Breast epithelium (tissue), 4 donors: ENCODE data around the gene PRDM5. TPM values are rescaled to one million over a fixed set of nuclear protein-coding genes. Genes with fewer than 3 reads are reported as not detected.

Source experiments
- DNase-seq, 2 donors: peaks; one replicate each; pipeline ENCODE4 v3.0.0-alpha.2; 2019; ENCODE audit warnings: low spot score in 2 of 2
- H3K27ac ChIP-seq, 2 donors: fragments of 200-600 bp; sonication (generic) in 1 of 2; one replicate each; pipeline ENCODE4 v1.5.1; 2016 to 2019; ENCODE audit warnings: mild to moderate bottlenecking in 1 of 2
- H3K27me3 ChIP-seq, 2 donors: fragments of 200-600 bp; sonication (generic) in 1 of 2; one replicate each; pipeline versions ENCODE4 v1.5.1 to v1.6.0; 2017 to 2019; ENCODE audit warnings: control low read depth in 1 of 2, mild to moderate bottlenecking in 1 of 2
- H3K36me3 ChIP-seq: fragments of 200-600 bp; one replicate; pipeline ENCODE4 v1.5.1; 2019
- H3K4me1 ChIP-seq, 2 donors: fragments of 200-600 bp; sonication (generic); one replicate each; pipeline ENCODE4 v1.5.1; 2016 to 2019; ENCODE audit warnings: control low read depth in 1 of 2
- H3K4me3 ChIP-seq, 3 donors: fragments of 200-600 bp; sonication (generic); 1 replicate in 2 of 3; 2 replicates in 1 of 3; pipeline ENCODE4 v1.5.1; 2016 to 2019; ENCODE audit warnings: mild to moderate bottlenecking in 3 of 3, moderate library complexity in 2 of 3
- H3K9me3 ChIP-seq, 2 donors: fragments of 200-600 bp; sonication (generic) in 1 of 2; one replicate each; pipeline ENCODE4 v1.5.1; 2016 to 2019; ENCODE audit warnings: control low read depth in 1 of 2
- CTCF ChIP-seq, 3 donors: fragments of 450-650 bp; IDR thresholded peaks; one replicate each; pipeline ENCODE4 v1.5.1; 2016 to 2017; ENCODE audit warnings: antibody characterized with exemption in 3 of 3, mild to moderate bottlenecking in 3 of 3, moderate library complexity in 3 of 3
- POLR2A ChIP-seq: fragments of 450-650 bp; IDR thresholded peaks from one replicate; pipeline ENCODE4 v1.6.1; 2016; ENCODE audit warnings: antibody characterized with exemption, mild to moderate bottlenecking, moderate library complexity
- POLR2AphosphoS5 ChIP-seq, 3 donors: sonication (generic); formaldehyde crosslinking; IDR thresholded peaks; one replicate each; pipeline ENCODE4 v1.6.1; 2017; ENCODE audit warnings: antibody characterized with exemption in 3 of 3
- intact Hi-C: fragments of 100-400 bp; cut with DNase I; formaldehyde crosslinking; loops from one replicate; pipeline ENCODE4 v1.15.1; 2023; ENCODE audit warnings: low total_unique reads
- total RNA-seq, 3 donors: library from RNA; depleted of rRNA; stranded (reverse); fragments of >200 nt; gene quantifications; one replicate each; pipeline ENCODE4 v1.1.0, GENCODE V29; 2016

Gene PRDM5
- total RNA-seq, 3 donors from 2014 or later: 14.4 to 27.5 (median 24.9) TPM

- TF ChIP-seq POLR2AphosphoS5 (IDR thresholded peaks at IDR 0.05) (no peak), POLR2A (no peak), CTCF (IDR thresholded peaks at IDR 0.05) (no peak)
- Histone ChIP-seq H3K27me3 (no peaks in the 10 kb centered on the region), H3K27ac (no peak overlapping the region), H3K4me3 (no peak overlapping the region), H3K36me3 (no peaks in the 10 kb centered on the region), H3K9me3 (no peaks in the 10 kb centered on the region), H3K4me1 (no peaks in the 10 kb centered on the region)
- no peak for DNase-seq
- intact Hi-C loops: no loop called here
These were observed 223.2 kb downstream of the PRDM5 start for GRCh38 chr4:120699354-120699753.

GRCh38 chr4:120694973-120695372, 227.6 kb downstream of the PRDM5 start:
- no peak overlapping the region for H3K27ac ChIP-seq
- H3K4me1 ChIP-seq: no peaks in the 10 kb centered on the region
- TF ChIP-seq POLR2AphosphoS5 (IDR thresholded peaks at IDR 0.05): no peak
- no peak for TF ChIP-seq POLR2A
- TF ChIP-seq CTCF (IDR thresholded peaks at IDR 0.05): no peak
- DNase-seq: no peak
- H3K36me3 ChIP-seq: no peaks in the 10 kb centered on the region
- H3K9me3 ChIP-seq: no peaks in the 10 kb centered on the region
- H3K27me3 ChIP-seq: no peaks in the 10 kb centered on the region
- intact Hi-C loops: loop anchor here (5.0 kb wide), 1 partner anchor 323 kb away; no protein-coding TSS in a partner anchor
- H3K4me3 ChIP-seq: no peak overlapping the region

- intact Hi-C loops: loop anchor here (5.0 kb wide), 1 partner anchor 322 kb away; no protein-coding TSS in a partner anchor
- DNase-seq: no peak
- Histone ChIP-seq H3K36me3 (no peaks in the 10 kb centered on the region), H3K9me3 (no peaks in the 10 kb centered on the region), H3K27ac (no peak overlapping the region), H3K4me3 (no peak overlapping the region), H3K27me3 (no peaks in the 10 kb centered on the region), H3K4me1 (no peaks in the 10 kb centered on the region)
- TF ChIP-seq POLR2A (no peak), CTCF (IDR thresholded peaks at IDR 0.05) (no peak), POLR2AphosphoS5 (IDR thresholded peaks at IDR 0.05) (no peak)
These were observed 228.7 kb downstream of the PRDM5 start for GRCh38 chr4:120693816-120694215.

- Histone ChIP-seq H3K36me3 (no peaks in the 10 kb centered on the region), H3K9me3 (no peaks in the 10 kb centered on the region), H3K4me3 (no peak overlapping the region), H3K4me1 (no peaks in the 10 kb centered on the region), H3K27me3 (no peaks in the 10 kb centered on the region), H3K27ac (no peak overlapping the region)
- DNase-seq: no peak
- intact Hi-C loops: loop anchor here (5.0 kb wide), 1 partner anchor 321 kb away; no protein-coding TSS in a partner anchor
- TF ChIP-seq POLR2AphosphoS5 (IDR thresholded peaks at IDR 0.05) (no peak), POLR2A (no peak), CTCF (IDR thresholded peaks at IDR 0.05) (no peak)
These were observed 229.6 kb downstream of the PRDM5 start for GRCh38 chr4:120692964-120693363.

GRCh38 chr4:120691536-120691935, 231.0 kb downstream of the PRDM5 start:
- DNase-seq: no peak
- H3K27me3 ChIP-seq: no peaks in the 10 kb centered on the region
- H3K27ac ChIP-seq: no peak overlapping the region
- H3K4me1 ChIP-seq: no peaks in the 10 kb centered on the region
- H3K36me3 ChIP-seq: no peaks in the 10 kb centered on the region
- no peak overlapping the region for H3K4me3 ChIP-seq
- TF ChIP-seq CTCF (IDR thresholded peaks at IDR 0.05): no peak
- no peak for TF ChIP-seq POLR2AphosphoS5 (IDR thresholded peaks at IDR 0.05)
- no peak for TF ChIP-seq POLR2A
- intact Hi-C loops: loop anchor here (5.0 kb wide), 1 partner anchor 319 kb away; no protein-coding TSS in a partner anchor
- H3K9me3 ChIP-seq: no peaks in the 10 kb centered on the region
